ENCODE results near the gene ZSCAN5B. TPM values are rescaled to one million over a fixed set of nuclear protein-coding genes. Genes with fewer than 3 reads are reported as not detected.

The ZSCAN5B gene
- total and polyA plus RNA-seq, 9 of the 15 experiments (the other 6 are each of a cell fraction or from before 2014, with no cell fraction given), result 0.03 to 0.07 TPM; not detected in 7

- TF ChIP-seq POU5F1 (IDR thresholded peaks at IDR 0.05; ENCODE audit: borderline replicate concordance, low read depth, low read length, partially characterized antibody) (no peak), VEZF1 (CRISPR knock-in tag; IDR thresholded peaks at IDR 0.05) (no peak), MAFK (IDR thresholded peaks at IDR 0.05; ENCODE audit: low read length) (peak; percentile 75), MYNN (IDR thresholded peaks at IDR 0.05) (no peak), MYNN (CRISPR knock-in tag; IDR thresholded peaks at IDR 0.05) (no peak), SIN3A (IDR thresholded peaks at IDR 0.05; ENCODE audit: borderline replicate concordance in 2 of 2, control insufficient read depth in 1 of 2, low read depth in 2 of 2, low read length in 2 of 2) (no peak), NCOA1 (IDR thresholded peaks at IDR 0.05; ENCODE audit: low read depth) (no peak), ZBTB26 (CRISPR knock-in tag; IDR thresholded peaks at IDR 0.05) (no peak), MNT (conservative IDR thresholded peaks at IDR 0.05) (peak in 1 of 2 experiments; percentile 61; a peak in 3 of 4 replicates), USF1 (CRISPR knock-in tag; IDR thresholded peaks at IDR 0.05) (peak; percentile 87), TRIM24 (IDR thresholded peaks at IDR 0.05) (peak in 1 of 2 experiments; percentile 15; a peak in 1 of 4 replicates), ZBTB12 (CRISPR knock-in tag; IDR thresholded peaks at IDR 0.05) (no peak), NFE2 (IDR thresholded peaks at IDR 0.05; ENCODE audit: low read depth) (peak; percentile 43; the same call in 1 of the 2 replicates)
Measured at GRCh38 chr19:56170261-56170660, 27.3 kb downstream of the ZSCAN5B start (continued).
